ENCODE measurements around the gene PHOX2A.

The PHOX2A gene

GRCh38 chr11:72233056-72233772 is 10.8 kb downstream of the PHOX2A start:
- no peak for DNase-seq

GRCh38 chr11:72232260-72233055 is 11.5 kb downstream of the PHOX2A start:
- no peak for DNase-seq

- no peak for DNase-seq
Measured at GRCh38 chr11:72231396-72232259, 12.3 kb downstream of the PHOX2A start.

- DNase-seq, result no peak
Measured at GRCh38 chr11:72230764-72231365, 13.1 kb downstream of the PHOX2A start.

GRCh38 chr11:72229925-72230763 is 13.8 kb downstream of the PHOX2A start:
- DNase-seq, result no peak

- no peak for DNase-seq
Measured at GRCh38 chr11:72229336-72229924, 14.5 kb downstream of the PHOX2A start.

GRCh38 chr11:72228844-72229231 is 15.1 kb downstream of the PHOX2A start:
- DNase-seq, result no peak

- DNase-seq, result no peak
Measured at GRCh38 chr11:72228229-72228843, 15.6 kb downstream of the PHOX2A start.

GRCh38 chr11:72227316-72228228 is 16.4 kb downstream of the PHOX2A start:
- DNase-seq, result no peak

GRCh38 chr11:72226701-72227100 is 17.3 kb downstream of the PHOX2A start:
- DNase-seq, result no peak

GRCh38 chr11:72225411-72225951 is 18.5 kb downstream of the PHOX2A start:
- DNase-seq, result peak; percentile 51

GRCh38 chr11:72224564-72225410 is 19.2 kb downstream of the PHOX2A start, which contains the start of gene INPPL1:
Gene INPPL1 (plus strand): TSS chr11:72224767. CDS start chr11:72224985, 218 bp downstream.
- DNase-seq, result peak; percentile 70

- DNase-seq, result peak; percentile 79
Measured at GRCh38 chr11:72223615-72224563, 20.1 kb downstream of the PHOX2A start.

- peak; percentile 99 for DNase-seq
Measured at GRCh38 chr11:72222907-72223614, 20.9 kb downstream of the PHOX2A start.

- no peak for DNase-seq
Measured at GRCh38 chr11:72222106-72222891, 21.7 kb downstream of the PHOX2A start.

Measured in hematopoietic multipotent progenitor cell treated with erythropoietin and hydrocortisone succinate and interleukin-3 and kit ligand, for 4 days (in vitro differentiated cells).